Stimulated activated CD4-positive, alpha-beta T cell treated with anti-CD3 and anti-CD28 coated beads, TNF-alpha, amount 100 ng/mL, for 1 hour (primary cell): Measurements from ENCODE around the gene FKBP7.
"Not testable (repeated sequence)": the region's sequence is repeated elsewhere in the genome, so short reads cannot be mapped to it uniquely, and the experiment has no call there.

Experiments used
- DNase-seq, 3 donors: peaks; one replicate each; pipeline ENCODE4 v3.0.0-alpha.2; 2020; ENCODE audit warnings: low read depth in 3 of 3, low spot score in 1 of 3

FKBP7 gene

DNA sequence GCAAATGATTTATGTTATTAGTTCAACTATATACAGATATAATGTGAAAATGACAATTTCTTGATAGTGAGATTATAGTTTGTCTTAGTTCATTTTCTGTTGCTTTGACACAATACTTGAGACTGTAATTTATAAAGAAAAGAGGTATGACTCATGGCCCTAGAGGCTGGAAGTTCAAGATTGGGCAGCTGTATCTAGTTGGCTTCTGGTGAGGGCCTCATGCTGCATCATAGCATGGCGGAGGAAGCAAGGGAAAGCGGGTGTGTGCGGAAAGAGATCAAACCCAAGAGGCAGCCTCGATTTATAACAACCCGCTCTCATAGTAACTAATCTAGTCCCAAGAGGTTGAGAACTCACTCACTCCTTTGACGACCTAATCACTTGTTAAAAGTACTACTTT is 13.2 kb upstream of the FKBP7 start:
- no peak for DNase-seq

DNA sequence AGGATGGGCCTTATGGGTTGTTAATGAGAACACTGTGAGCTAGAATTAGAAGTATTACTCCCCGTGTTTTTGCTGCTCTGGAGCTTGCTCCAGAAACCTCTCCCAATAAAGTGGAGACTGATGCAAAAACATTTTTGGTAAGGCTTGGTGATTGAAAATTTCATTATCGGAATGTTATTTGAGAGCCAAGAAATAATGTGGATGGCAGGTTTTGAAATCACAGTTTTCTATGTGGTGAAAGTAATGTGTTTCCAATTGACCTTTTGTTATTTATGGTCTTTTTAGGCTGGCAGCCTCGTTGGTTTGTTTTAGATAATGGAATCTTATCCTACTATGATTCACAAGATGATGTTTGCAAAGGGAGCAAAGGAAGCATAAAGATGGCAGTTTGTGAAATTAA is 7.0 kb upstream of the FKBP7 start:
- no peak for DNase-seq

GRCh38 chr2:178484245-178485041 is 6.0 kb upstream of the FKBP7 start:
- no peak for DNase-seq

DNA sequence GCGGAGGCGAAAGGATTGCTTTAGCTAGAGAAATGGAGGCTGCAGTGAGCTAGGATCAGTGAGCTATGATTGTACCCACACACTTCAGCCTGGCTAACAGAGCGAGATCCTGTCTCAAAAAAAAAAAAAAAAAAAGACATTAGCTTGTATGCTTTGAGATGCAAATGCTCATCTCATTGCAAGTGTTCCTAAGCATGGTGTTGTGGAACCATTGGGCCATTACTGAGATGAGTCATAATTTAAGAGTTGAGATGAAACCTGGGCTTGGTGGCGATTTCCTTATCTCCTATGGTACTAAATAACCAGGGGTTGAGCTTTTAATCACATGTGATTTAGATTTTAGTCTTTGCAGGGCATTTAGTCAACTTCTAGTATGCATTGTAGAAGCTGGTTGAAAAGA is 4.0 kb upstream of the FKBP7 start:
- DNase-seq = no peak

- peak; percentile 41 to 58 (median 43) for DNase-seq
Observed at GRCh38 chr2:178480227-178481181, 2.1 kb upstream of the FKBP7 start, which contains the start of gene PLEKHA3. TSS of gene PLEKHA3 (plus strand) at chr2:178480457. CDS start at chr2:178480870, 413 bp downstream.

GRCh38 chr2:178479758-178480226 is 1.4 kb upstream of the FKBP7 start:
- no peak for DNase-seq

- DNase-seq = no peak
Observed at GRCh38 chr2:178479275-178479616, 846 bp upstream of the FKBP7 start.

DNA sequence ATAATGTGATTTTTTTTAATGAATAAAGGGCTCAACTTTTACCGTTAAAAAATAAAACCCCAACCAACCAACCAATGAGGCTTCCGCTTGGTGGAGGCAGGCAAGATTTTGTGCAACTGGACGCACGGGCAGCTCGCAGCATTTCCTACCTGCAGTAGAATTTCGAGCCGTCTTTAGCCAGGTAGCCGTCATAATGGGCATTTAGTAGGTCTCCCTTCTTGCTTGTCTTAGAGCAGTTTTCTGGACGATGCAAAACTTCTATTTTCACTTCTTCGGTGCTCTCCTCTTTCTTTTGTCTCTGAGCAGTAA is 316 bp downstream of the FKBP7 start:
- no peak for DNase-seq

DNA sequence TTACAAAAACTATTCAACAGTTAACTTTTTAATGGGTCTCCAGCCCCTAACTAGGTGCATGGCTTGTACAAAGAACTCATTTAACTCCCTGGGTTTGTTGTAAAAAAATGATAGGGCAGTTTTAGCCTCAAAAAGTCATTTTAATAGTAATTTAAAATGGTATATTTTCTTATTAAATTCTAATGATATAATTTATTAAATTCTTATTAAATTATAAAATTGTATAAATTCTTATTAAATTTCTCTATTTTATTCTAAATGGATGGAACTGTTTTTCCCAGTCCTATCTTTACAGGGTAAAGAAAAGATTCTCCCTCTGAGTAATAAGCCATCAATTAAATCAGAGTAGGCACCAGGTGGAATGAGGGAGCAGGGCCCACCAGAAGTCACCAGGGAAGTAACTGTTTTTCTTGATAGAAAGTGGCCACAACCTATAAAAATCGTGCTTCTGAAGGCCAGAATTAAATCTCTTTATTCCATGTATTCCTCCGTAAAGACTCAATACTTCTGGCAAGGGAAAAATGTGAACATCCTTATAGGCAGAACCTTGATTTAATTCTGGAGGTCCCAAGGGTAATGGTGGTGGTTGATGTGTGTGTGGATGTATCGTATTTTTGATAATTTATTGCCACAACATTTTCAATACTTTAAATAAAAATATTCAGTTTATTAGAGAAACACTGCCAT is 814 bp downstream of the FKBP7 start:
- DNase-seq = no peak

- no peak for DNase-seq
Observed at GRCh38 chr2:178476477-178476876, 1.9 kb downstream of the FKBP7 start.

- DNase-seq = no peak
Observed at GRCh38 chr2:178474560-178474959, 3.8 kb downstream of the FKBP7 start.

DNA sequence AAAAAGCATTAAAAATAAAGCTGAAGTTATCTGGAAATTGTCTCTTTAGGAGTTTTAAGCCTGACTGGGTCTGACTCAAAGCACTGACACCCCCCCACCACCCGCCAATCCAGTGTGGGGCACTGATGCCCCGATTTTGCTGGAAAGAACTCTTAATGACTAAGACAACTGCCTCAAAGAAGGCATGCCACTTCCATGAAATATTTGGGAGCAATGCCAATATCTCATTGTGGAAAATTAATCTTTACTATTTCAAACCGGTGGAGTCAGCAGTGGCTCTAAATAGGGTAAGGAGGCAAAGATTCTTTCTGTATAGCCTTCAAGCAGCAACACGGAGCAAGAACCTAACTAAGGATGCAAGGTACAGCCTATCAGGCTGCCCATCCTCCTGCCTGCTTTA is 4.5 kb downstream of the FKBP7 start:
- DNase-seq = no peak

GRCh38 chr2:178473373-178473772 is 5.0 kb downstream of the FKBP7 start:
- DNase-seq = no peak

DNA sequence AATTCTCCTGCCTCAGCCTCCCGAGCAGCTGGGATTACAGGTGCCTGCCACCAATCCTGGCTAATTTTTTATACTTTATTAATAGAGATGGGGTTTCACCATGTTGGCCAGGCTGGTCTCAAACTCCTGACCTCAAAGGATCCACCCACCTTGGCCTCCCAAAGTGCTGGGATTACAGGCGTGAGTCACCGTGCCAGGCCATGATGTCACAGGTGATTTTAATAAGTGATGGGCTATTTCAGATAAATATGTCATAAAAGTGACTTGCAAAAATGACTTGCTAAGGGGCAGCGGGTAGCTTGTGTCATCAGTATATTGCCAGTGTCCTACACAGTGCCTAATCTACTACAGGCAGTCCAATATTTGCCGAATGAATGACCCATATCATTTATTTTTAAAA is 7.1 kb downstream of the FKBP7 start:
- DNase-seq = not testable (repeated sequence)

DNA sequence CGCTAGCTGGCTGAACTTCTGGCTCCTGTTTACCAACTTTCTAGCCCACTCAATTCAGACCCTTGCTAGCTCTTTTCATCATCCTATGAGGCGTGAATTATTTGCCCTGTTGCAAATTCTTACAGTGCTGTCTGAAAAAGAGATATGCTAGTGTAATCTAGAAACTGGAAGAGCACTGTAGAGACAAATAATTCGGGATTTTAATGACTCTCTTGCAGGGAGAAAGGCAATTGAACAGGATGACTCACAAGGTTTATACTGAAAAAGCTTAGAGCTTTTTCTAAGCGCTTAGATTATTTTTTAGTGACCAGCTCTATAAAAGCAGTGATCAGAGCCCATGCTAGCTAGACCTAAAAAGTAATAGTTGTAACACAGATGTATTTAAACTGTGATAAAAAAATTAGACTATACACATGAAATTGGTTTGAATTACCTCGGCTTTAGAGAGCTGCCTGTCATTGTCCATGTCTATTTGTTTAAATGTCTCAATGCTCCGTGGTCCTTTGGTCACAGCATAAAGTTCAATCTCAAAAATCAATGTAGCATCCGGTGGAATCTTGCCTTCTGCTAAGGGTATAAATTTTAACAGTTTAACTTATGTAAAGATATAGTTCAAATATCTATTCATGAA is 9.1 kb downstream of the FKBP7 start:
- no peak for DNase-seq

DNA sequence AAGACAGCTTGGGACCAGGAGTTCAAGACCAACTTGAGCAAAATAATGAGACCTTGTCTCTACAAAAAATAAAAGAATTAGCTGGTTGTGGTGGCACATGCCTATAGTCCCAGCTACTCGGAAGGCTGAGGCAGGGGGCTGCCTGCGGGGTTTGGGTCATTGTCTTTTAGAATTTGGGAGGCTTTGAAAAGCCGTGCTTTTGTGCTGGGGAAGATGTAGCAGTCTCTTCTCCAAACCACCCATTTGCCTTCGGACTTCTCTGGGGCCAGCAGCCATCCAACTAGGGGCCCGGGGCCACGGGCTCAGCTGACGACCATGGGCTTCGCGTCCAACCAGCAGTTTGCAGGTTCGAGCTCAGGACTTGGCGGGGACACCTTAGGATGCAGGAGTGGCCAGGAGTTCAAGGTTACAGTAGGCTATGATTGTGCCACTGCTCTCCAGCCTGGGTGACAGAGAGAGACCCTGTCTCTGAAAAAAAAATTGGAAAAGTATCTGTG is 21.0 kb downstream of the FKBP7 start:
- DNase-seq = no peak

DNA sequence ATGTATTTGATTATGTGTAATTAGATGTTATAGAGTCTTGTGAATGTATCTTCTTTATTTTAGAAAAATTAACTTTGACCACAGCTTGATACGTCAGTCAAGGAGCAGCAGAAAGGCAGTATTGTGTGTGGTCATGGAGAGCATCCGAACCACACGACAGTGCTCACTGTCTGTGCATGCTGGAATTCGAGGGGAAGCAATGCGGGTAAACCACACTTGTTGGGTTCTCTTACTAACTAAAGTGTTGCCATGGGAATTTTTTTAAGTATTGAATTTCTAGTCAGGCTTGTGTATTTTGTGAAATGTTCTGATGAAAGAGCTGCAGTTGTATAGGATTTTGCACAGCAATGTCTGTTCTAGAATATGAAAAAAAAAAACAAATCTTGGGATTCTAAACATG is 22.5 kb downstream of the FKBP7 start:
- no peak for DNase-seq

GRCh38 chr2:178452870-178453269 is 25.5 kb downstream of the FKBP7 start:
- DNase-seq = no peak

- DNase-seq = no peak
Observed at GRCh38 chr2:178452334-178452733, 26.1 kb downstream of the FKBP7 start.

DNA sequence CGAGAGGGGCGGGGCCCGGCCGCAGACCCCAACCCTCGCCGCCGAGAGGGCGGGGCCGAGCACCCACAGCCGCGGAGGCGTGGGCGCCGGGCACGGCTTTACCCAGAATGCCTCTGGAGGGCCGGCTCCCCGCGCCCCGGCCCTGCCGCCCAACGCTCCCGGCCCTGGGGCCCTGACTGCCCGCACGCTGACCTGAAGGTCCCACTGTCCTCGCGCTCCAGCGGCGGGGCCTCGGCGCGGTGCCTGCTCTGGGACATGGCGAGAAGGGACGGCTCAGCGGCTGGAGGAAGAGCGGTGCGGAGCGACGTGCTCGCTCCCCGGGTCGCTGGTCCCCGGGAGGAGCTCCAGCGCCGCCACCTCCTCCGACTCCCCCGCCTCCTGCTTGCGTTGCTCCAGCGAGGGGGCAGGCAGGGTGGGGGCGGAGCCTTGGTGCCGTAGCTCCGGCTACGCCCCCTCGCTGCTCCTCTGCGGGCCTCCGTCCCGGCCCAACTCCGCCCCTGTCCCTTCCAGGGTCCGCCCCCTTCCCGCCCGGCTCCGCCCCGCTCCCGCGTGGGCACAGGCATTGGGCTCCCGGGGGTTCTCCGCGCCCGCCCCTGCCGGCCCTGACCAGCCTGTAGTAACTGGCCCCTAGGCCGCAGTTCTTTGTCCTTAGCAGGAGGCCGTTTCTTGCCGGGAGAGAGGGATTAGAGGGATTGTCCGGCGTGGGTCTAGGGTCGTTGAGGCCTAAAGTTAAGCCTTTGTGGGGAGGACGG is 27.4 kb downstream of the FKBP7 start, which contains the start of the genes PJVK and PRKRA:
PJVK (plus strand) TSS at position 605 of the 752 bp plus-strand sequence. CDS start 2,032 bp downstream, outside the sequence.
PRKRA (minus strand) TSS at position 402 of the 752 bp plus-strand sequence; CDS start at position 257, 145 bp downstream.
- peak; percentile 91 to 97 (median 92) for DNase-seq
